GM23338 (cell line): Measurements from ENCODE around the gene ADD3. TPM values are rescaled to one million over a fixed set of nuclear protein-coding genes. Genes with fewer than 3 reads are reported as not detected.

Source experiments
- ATAC-seq: fragments of 200-7000 bp; cut with Tn5 transposase; 3 replicates; pipeline ENCODE4 v1.9.1; 2020
- DNase-seq: peaks from one replicate; pipeline ENCODE4 v3.0.0-alpha.2; 2015; ENCODE audit warnings: low spot score
- H2AFZ ChIP-seq: fragments of 200-600 bp; sonication (generic); 2 replicates; pipeline ENCODE4 v1.8.0; 2016; ENCODE audit warnings: antibody characterized with exemption, mild to moderate bottlenecking, moderate library complexity
- H3F3A ChIP-seq: fragments of 200-600 bp; sonication (generic); replicated peaks from 2 replicates; pipeline ENCODE4 v1.8.0; 2017; ENCODE audit warnings: antibody characterized with exemption, mixed run types, low read depth
- H3K27ac ChIP-seq: fragments of 200-600 bp; sonication (generic); 2 replicates; pipeline ENCODE4 v1.6.1; 2016; ENCODE audit warnings: low read depth
- H3K27me3 ChIP-seq: fragments of 200-600 bp; sonication (generic); 2 replicates; pipeline ENCODE4 v1.8.0; 2016; ENCODE audit warnings: mild to moderate bottlenecking, mixed run types, moderate library complexity; ENCODE audit not compliant: insufficient read depth
- H3K36me3 ChIP-seq: fragments of 200-600 bp; sonication (generic); 2 replicates; pipeline ENCODE4 v1.8.0; 2016; ENCODE audit warnings: mild to moderate bottlenecking; ENCODE audit not compliant: insufficient read depth
- H3K4me1 ChIP-seq: fragments of 200-600 bp; sonication (generic); 2 replicates; pipeline ENCODE4 v1.8.0; 2016; ENCODE audit warnings: mild to moderate bottlenecking, moderate library complexity; ENCODE audit not compliant: insufficient read depth
- H3K4me2 ChIP-seq: fragments of 200-600 bp; sonication (generic); 2 replicates; pipeline ENCODE4 v1.7.1; 2017; ENCODE audit warnings: mixed run types
- H3K4me3 ChIP-seq: fragments of 200-600 bp; sonication (generic); 2 replicates; pipeline ENCODE4 v1.6.1; 2016; ENCODE audit warnings: mixed run types
- H3K79me2 ChIP-seq: fragments of 200-600 bp; sonication (generic); replicated peaks from 2 replicates; pipeline ENCODE4 v1.8.0; 2017; ENCODE audit warnings: mild to moderate bottlenecking; ENCODE audit not compliant: insufficient read depth
- H3K9me2 ChIP-seq: fragments of 200-600 bp; sonication (generic); 2 replicates; pipeline ENCODE4 v1.8.0; 2017; ENCODE audit not compliant: insufficient read depth
- H4K20me1 ChIP-seq: fragments of 200-600 bp; sonication (generic); replicated peaks from 2 replicates; pipeline ENCODE4 v1.8.0; 2017; ENCODE audit warnings: mild to moderate bottlenecking; ENCODE audit not compliant: insufficient read depth
- H3K27ac Mint-ChIP-seq: 2 replicates; pipeline ENCODE4 v1.8.0; 2020; ENCODE audit warnings: inconsistent platforms, mild to moderate bottlenecking, moderate library complexity, mixed read lengths
- H3K27me3 Mint-ChIP-seq: 3 replicates; pipeline ENCODE4 v1.8.0; 2022; ENCODE audit warnings: low read depth, mild to moderate bottlenecking, moderate library complexity, mixed read lengths, inconsistent platforms; ENCODE audit not compliant: insufficient read depth, poor library complexity
- H3K36me3 Mint-ChIP-seq: 3 replicates; pipeline ENCODE4 v1.8.0; 2021; ENCODE audit warnings: low read depth, mild to moderate bottlenecking, inconsistent platforms, moderate library complexity, mixed read lengths
- H3K4me1 Mint-ChIP-seq: 3 replicates; pipeline ENCODE4 v1.8.0; 2020; ENCODE audit warnings: mild to moderate bottlenecking, inconsistent platforms, mixed read lengths
- H3K4me3 Mint-ChIP-seq: 3 replicates; pipeline ENCODE4 v1.8.0; 2021; ENCODE audit warnings: moderate library complexity, mild to moderate bottlenecking, inconsistent platforms, mixed read lengths
- H3K9me3 Mint-ChIP-seq: 3 replicates; pipeline ENCODE4 v1.8.0; 2020; ENCODE audit warnings: moderate library complexity, mild to moderate bottlenecking, inconsistent platforms, mixed read lengths
- CREB1 ChIP-seq: fragments of 250-450 bp; sonication (Bioruptor Pico); IDR thresholded peaks from 2 replicates; pipeline ENCODE4 v1.5.0; 2020; ENCODE audit warnings: low read depth, mild to moderate bottlenecking, moderate library complexity
- CTCF ChIP-seq, 2 experiments: fragments of 200-600 bp in 1 of 2; sonication (generic) in 1 of 2; conservative IDR thresholded peaks; 2 replicates each; pipeline versions ENCODE4 v1.5.1 to v1.6.1; 2016 to 2017; ENCODE audit warnings: antibody characterized with exemption in 2 of 2, low read depth in 2 of 2, mild to moderate bottlenecking in 2 of 2, moderate library complexity in 1 of 2
- ETS1 ChIP-seq: IDR thresholded peaks from 2 replicates; pipeline ENCODE4 v1.6.1; 2016; ENCODE audit warnings: antibody characterized with exemption
- EZH2 ChIP-seq: fragments of 200-600 bp; sonication (generic); IDR thresholded peaks from one replicate; pipeline ENCODE4 v1.8.0; 2017; ENCODE audit warnings: antibody characterized with exemption, mild to moderate bottlenecking, low read depth; ENCODE audit not compliant: unreplicated experiment
- EZH2phosphoT487 ChIP-seq: fragments of 200-600 bp; sonication (generic); IDR thresholded peaks from one replicate; pipeline ENCODE4 v1.8.1; 2018; ENCODE audit warnings: antibody characterized with exemption; ENCODE audit not compliant: unreplicated experiment
- JUNB ChIP-seq: IDR thresholded peaks from one replicate; pipeline ENCODE4 v1.6.1; 2016; ENCODE audit warnings: antibody characterized with exemption; ENCODE audit not compliant: unreplicated experiment
- NANOG ChIP-seq: IDR thresholded peaks from 2 replicates; pipeline ENCODE4 v1.6.1; 2016; ENCODE audit warnings: antibody characterized with exemption, borderline replicate concordance
- POLR2AphosphoS5 ChIP-seq: IDR thresholded peaks from 2 replicates; pipeline ENCODE4 v1.6.1; 2016; ENCODE audit warnings: antibody characterized with exemption, low read depth
- REST ChIP-seq: IDR thresholded peaks from one replicate; pipeline ENCODE4 v1.6.1; 2018; ENCODE audit warnings: antibody characterized with exemption; ENCODE audit not compliant: unreplicated experiment
- STAT1 ChIP-seq: IDR thresholded peaks from one replicate; pipeline ENCODE4 v1.6.1; 2016; ENCODE audit warnings: antibody characterized with exemption; ENCODE audit not compliant: unreplicated experiment
- ZNF114 ChIP-seq: fragments of 250-450 bp; sonication (Bioruptor Pico); IDR thresholded peaks from 2 replicates; pipeline ENCODE4 v1.5.0; 2020; ENCODE audit warnings: mild to moderate bottlenecking, moderate library complexity
- polyA plus RNA-seq: library from polyadenylated mRNA; unstranded; fragments of >200 nt; fragmentation: Nextera tagmentation; extraction: Ambion mirVana; gene quantifications from 2 replicates; pipeline ENCODE4 v1.2.1, GENCODE V29; 2016
- total RNA-seq: library from RNA; depleted of rRNA; stranded (reverse); fragments of >200 nt; shearing (Covaris generic); gene quantifications from 2 replicates; pipeline ENCODE4 v1.2.3, GENCODE V29; 2014

Gene ADD3
- total and polyA plus RNA-seq, 2 experiments from 2014 or later: 68.5 to 767 TPM

- H2AFZ ChIP-seq: no peak overlapping the region
- H3K27me3 Mint-ChIP-seq: peaks cover 3% of the 10 kb centered on the region
- no peak overlapping the region for H3K27ac ChIP-seq
- no peaks in the 10 kb centered on the region for H3K27me3 ChIP-seq
- no peak overlapping the region; the same call in 1 of the 2 replicates for H3K27ac Mint-ChIP-seq
- ATAC-seq: no peak
- H3K36me3 ChIP-seq: no peaks in the 10 kb centered on the region
- peaks cover 12% of the 10 kb centered on the region for H3K4me1 Mint-ChIP-seq
- no peaks in the 10 kb centered on the region for H3K9me3 Mint-ChIP-seq
- no peaks in the 10 kb centered on the region for H3K36me3 Mint-ChIP-seq
- H3F3A ChIP-seq: no peaks in the 10 kb centered on the region
- H4K20me1 ChIP-seq: no peaks in the 10 kb centered on the region
- TF ChIP-seq JUNB (no peak), CREB1 (no peak), EZH2 (no peak), CTCF (conservative IDR thresholded peaks at IDR 0.05; ENCODE audit: low read depth in 2 of 2) (no peak), STAT1 (no peak), EZH2phosphoT487 (no peak), ZNF114 (no peak), ETS1 (no peak)
- H3K79me2 ChIP-seq: no peaks in the 10 kb centered on the region
- no peaks in the 10 kb centered on the region for H3K9me2 ChIP-seq
- no peak overlapping the region for H3K4me2 ChIP-seq
- peaks cover 20% of the 10 kb centered on the region for H3K4me1 ChIP-seq
- H3K4me3 ChIP-seq: no peak overlapping the region
- H3K4me3 Mint-ChIP-seq: no peak overlapping the region
- no peak for DNase-seq
These were observed 12.2 kb upstream of the ADD3 start for GRCh38 chr10:109995595-109995994.

GRCh38 chr10:109996225-109996624, 11.6 kb upstream of the ADD3 start:
- H3K36me3 ChIP-seq: no peaks in the 10 kb centered on the region
- H4K20me1 ChIP-seq: no peaks in the 10 kb centered on the region
- Mint-ChIP-seq H3K4me1 (peaks cover 17% of the 10 kb centered on the region), H3K27me3 (peaks cover 3% of the 10 kb centered on the region), H3K36me3 (no peaks in the 10 kb centered on the region), H3K9me3 (no peaks in the 10 kb centered on the region), H3K4me3 (no peak overlapping the region), H3K27ac (no peak overlapping the region)
- no peak for ATAC-seq
- H3K9me2 ChIP-seq: no peaks in the 10 kb centered on the region
- H3K79me2 ChIP-seq: no peaks in the 10 kb centered on the region
- H3K4me3 ChIP-seq: no peak overlapping the region
- H3K27ac ChIP-seq: no peak overlapping the region
- H3K4me1 ChIP-seq: peaks cover 26% of the 10 kb centered on the region
- no peaks in the 10 kb centered on the region for H3K27me3 ChIP-seq
- H3F3A ChIP-seq: no peaks in the 10 kb centered on the region
- no peak overlapping the region for H2AFZ ChIP-seq
- DNase-seq: no peak
- no peak overlapping the region for H3K4me2 ChIP-seq
- TF ChIP-seq POLR2AphosphoS5 (no peak), REST (no peak), NANOG (no peak), CREB1 (no peak), JUNB (no peak)
